GM18505 (cell line): ENCODE results near the gene PDE2A.

Source experiments
- ATAC-seq: cut with Tn5 transposase; IDR thresholded peaks from one replicate; pipeline ENCODE4 v1.9.1; 2021; ENCODE audit not compliant: unreplicated experiment
- POLR2A ChIP-seq: IDR thresholded peaks from 4 replicates; pipeline ENCODE4 v1.6.1; 2011; ENCODE audit warnings: borderline replicate concordance; ENCODE audit not compliant: insufficient read depth, insufficient read length; ENCODE audit errors: extremely low read depth

PDE2A gene

GRCh38 chr11:72671152-72672099, 2.8 kb downstream of the PDE2A start:
- ATAC-seq: no peak

GRCh38 chr11:72670041-72670440, 4.2 kb downstream of the PDE2A start:
- TF ChIP-seq POLR2A: no peak
- no peak for ATAC-seq

More at GRCh38 chr11:72671152-72672099, 2.8 kb downstream of the PDE2A start:
- TF ChIP-seq POLR2A: no peak

- ATAC-seq: no peak
- TF ChIP-seq POLR2A: no peak
Observed at GRCh38 chr11:72669527-72669926, 4.7 kb downstream of the PDE2A start.

- TF ChIP-seq POLR2A: no peak
- no peak for ATAC-seq
Observed at GRCh38 chr11:72668629-72669347, 5.4 kb downstream of the PDE2A start.

- TF ChIP-seq POLR2A: no peak
- no peak for ATAC-seq
Observed at GRCh38 chr11:72665911-72666472, 8.2 kb downstream of the PDE2A start.

GRCh38 chr11:72662036-72662435, 12.2 kb downstream of the PDE2A start:
- TF ChIP-seq POLR2A: no peak
- ATAC-seq: no peak

GRCh38 chr11:72661486-72661885, 12.7 kb downstream of the PDE2A start:
- ATAC-seq: no peak
- no peak for TF ChIP-seq POLR2A

- no peak for ATAC-seq
- TF ChIP-seq POLR2A: no peak
Observed at GRCh38 chr11:72658989-72659640, 15.1 kb downstream of the PDE2A start.

GRCh38 chr11:72657411-72658100, 16.7 kb downstream of the PDE2A start:
- TF ChIP-seq POLR2A: no peak
- no peak for ATAC-seq

GRCh38 chr11:72655896-72656464, 18.2 kb downstream of the PDE2A start:
- TF ChIP-seq POLR2A: no peak
- no peak for ATAC-seq

- no peak for ATAC-seq
Observed at GRCh38 chr11:72655014-72655413, 19.2 kb downstream of the PDE2A start.

GRCh38 chr11:72653649-72654048, 20.6 kb downstream of the PDE2A start:
- no peak for ATAC-seq
- no peak for TF ChIP-seq POLR2A

More at GRCh38 chr11:72655014-72655413, 19.2 kb downstream of the PDE2A start:
- TF ChIP-seq POLR2A: no peak

- no peak for TF ChIP-seq POLR2A
Observed at GRCh38 chr11:72652873-72653630, 21.2 kb downstream of the PDE2A start.

More at GRCh38 chr11:72652873-72653630, 21.2 kb downstream of the PDE2A start:
- no peak for ATAC-seq
